Spleen (tissue), 11 donors: ENCODE measurements around the gene PI4K2B. TPM values are rescaled to one million over a fixed set of nuclear protein-coding genes. Genes with fewer than 3 reads are reported as not detected.

Experiments
- DNase-seq: peaks from one replicate; pipeline ENCODE4 v3.0.0-alpha.2; 2020
- H3K27ac ChIP-seq, 8 donors: fragments of 200-600 bp; sonication (generic) in 7 of 8; 1 replicate in 4 of 8; 2 replicates in 4 of 8; pipeline versions ENCODE4 v1.5.0 to v1.8.0; 2016 to 2021; ENCODE audit warnings: inconsistent platforms in 4 of 8, mild to moderate bottlenecking in 4 of 8, moderate library complexity in 1 of 8
- H3K27me3 ChIP-seq, 7 donors: fragments of 200-600 bp; sonication (generic) in 6 of 7; replicated peaks in 1 of 7; 1 replicate in 4 of 7; 2 replicates in 3 of 7; pipeline versions ENCODE4 v1.5.0 to v1.8.0; 2016 to 2021; ENCODE audit warnings: inconsistent platforms in 3 of 7, mild to moderate bottlenecking in 1 of 7
- H3K36me3 ChIP-seq, 6 donors: fragments of 200-600 bp; sonication (generic) in 5 of 6; 1 replicate in 4 of 6; 2 replicates in 2 of 6; pipeline versions ENCODE4 v1.5.0 to v1.8.0; 2016 to 2021; ENCODE audit warnings: inconsistent platforms in 2 of 6
- H3K4me1 ChIP-seq, 6 donors: fragments of 200-600 bp; sonication (generic) in 5 of 6; 1 replicate in 3 of 6; 2 replicates in 3 of 6; pipeline versions ENCODE4 v1.5.0 to v1.8.0; 2016 to 2021; ENCODE audit warnings: inconsistent platforms in 3 of 6
- H3K4me3 ChIP-seq, 8 donors: fragments of 200-600 bp; sonication (generic) in 7 of 8; 1 replicate in 4 of 8; 2 replicates in 4 of 8; pipeline versions ENCODE4 v1.5.0 to v1.8.0; 2016 to 2021; ENCODE audit warnings: inconsistent platforms in 4 of 8, mild to moderate bottlenecking in 4 of 8, moderate library complexity in 2 of 8
- H3K9me3 ChIP-seq, 8 donors: fragments of 200-600 bp; sonication (generic) in 7 of 8; 1 replicate in 4 of 8; 2 replicates in 4 of 8; pipeline versions ENCODE4 v1.5.0 to v1.8.0; 2016 to 2021; ENCODE audit warnings: inconsistent platforms in 4 of 8
- POLR2A ChIP-seq, 3 donors: fragments of 450-650 bp; IDR thresholded peaks; one replicate each; pipeline ENCODE4 v1.5.1; 2017; ENCODE audit warnings: antibody characterized with exemption in 3 of 3, mild to moderate bottlenecking in 1 of 3
- POLR2AphosphoS5 ChIP-seq, 3 donors: sonication (generic); formaldehyde crosslinking; IDR thresholded peaks; one replicate each; pipeline ENCODE4 v1.5.1; 2017; ENCODE audit warnings: antibody characterized with exemption in 3 of 3
- WGBS, 5 donors: extraction: QIAGEN DNeasy Blood & Tissue Kit in 3 of 5; methylation state at CpG; one replicate each; pipeline versions ENCODE4 v1.1.5 to v1.1.7; 2013 to 2018; 5-methylcytosine and 5-hydroxymethylcytosine counted together
- intact Hi-C: fragments of 100-400 bp; cut with DNase I; formaldehyde crosslinking; loops from one replicate; pipeline ENCODE4 v1.15.0; 2023; ENCODE audit warnings: low total_unique reads
- polyA plus RNA-seq, 3 donors: library from polyadenylated mRNA; stranded (reverse); fragments of 200-250 nt; gene quantifications; one replicate each; pipeline ENCODE4 v1.2.1, GENCODE V29; 2013
- total RNA-seq, 7 donors: library from RNA; depleted of rRNA in 3 of 7; stranded (reverse); fragments of >200 nt in 3 of 7; fragmentation: NEBNext Ultra II Directional in 4 of 7; extraction: Animal tissue kit (Norgen Biotek cat#: 25700) in 4 of 7; gene quantifications; one replicate each; pipeline versions ENCODE4 v1.1.0 to v1.2.1, GENCODE V29; 2016 to 2021
- TF ChIP-seq, protein P1 (sequence below), 11 experiments: fragments of 200-600 bp in 7 of 11; fragments of 450-650 bp in 4 of 11; sonication (generic) in 4 of 11; IDR thresholded peaks in 8 of 11; conservative IDR thresholded peaks in 3 of 11; 1 replicate in 7 of 11; 2 replicates in 4 of 11; pipeline versions ENCODE4 v1.4.0 to v1.8.0; 2016 to 2021; ENCODE audit warnings: antibody characterized with exemption in 11 of 11, inconsistent platforms in 4 of 11, mild to moderate bottlenecking in 1 of 11
- donor health status: healthy with polysubstance abuse.
- donor health status: DM: no; HTN: no; CAD: no; lungs with moderate emphysema.
- donor health status: DM: no; HTN: no; CAD: no.
- donor health status: Bipolar disorder and iron deficiency.
- donor health status: healthy.
- donor health status: DM: no; HTN: no; CAD: no.
- donor health status: DM: yes; HTN: yes; CAD: no.

PI4K2B gene
- total and polyA plus RNA-seq, 10 donors: 6.1 to 19.6 (median 15.3) TPM

GRCh38 chr4:25207997-25208396 is 25.8 kb upstream of the PI4K2B start:
- 89 to 100% (median 95%) methylated on average over 1 of the region's 1 CpG for WGBS, 5 donors
- H3K9me3 ChIP-seq: peaks cover 0 to 27% (median 15%) of the 10 kb centered on the region in 8 donors
- intact Hi-C loops: no loop called here
- no peaks in the 10 kb centered on the region for H3K36me3 ChIP-seq
- no peaks in the 10 kb centered on the region for H3K27me3 ChIP-seq
- no peak overlapping the region for H3K27ac ChIP-seq
- DNase-seq: no peak
- no peaks in the 10 kb centered on the region for H3K4me1 ChIP-seq
- no peak overlapping the region for H3K4me3 ChIP-seq
- no peak for TF ChIP-seq POLR2AphosphoS5 (IDR thresholded peaks at IDR 0.05)
- TF ChIP-seq, protein P1, sequence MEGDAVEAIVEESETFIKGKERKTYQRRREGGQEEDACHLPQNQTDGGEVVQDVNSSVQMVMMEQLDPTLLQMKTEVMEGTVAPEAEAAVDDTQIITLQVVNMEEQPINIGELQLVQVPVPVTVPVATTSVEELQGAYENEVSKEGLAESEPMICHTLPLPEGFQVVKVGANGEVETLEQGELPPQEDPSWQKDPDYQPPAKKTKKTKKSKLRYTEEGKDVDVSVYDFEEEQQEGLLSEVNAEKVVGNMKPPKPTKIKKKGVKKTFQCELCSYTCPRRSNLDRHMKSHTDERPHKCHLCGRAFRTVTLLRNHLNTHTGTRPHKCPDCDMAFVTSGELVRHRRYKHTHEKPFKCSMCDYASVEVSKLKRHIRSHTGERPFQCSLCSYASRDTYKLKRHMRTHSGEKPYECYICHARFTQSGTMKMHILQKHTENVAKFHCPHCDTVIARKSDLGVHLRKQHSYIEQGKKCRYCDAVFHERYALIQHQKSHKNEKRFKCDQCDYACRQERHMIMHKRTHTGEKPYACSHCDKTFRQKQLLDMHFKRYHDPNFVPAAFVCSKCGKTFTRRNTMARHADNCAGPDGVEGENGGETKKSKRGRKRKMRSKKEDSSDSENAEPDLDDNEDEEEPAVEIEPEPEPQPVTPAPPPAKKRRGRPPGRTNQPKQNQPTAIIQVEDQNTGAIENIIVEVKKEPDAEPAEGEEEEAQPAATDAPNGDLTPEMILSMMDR (IDR thresholded peaks at IDR 0.05 in 8 of 11, conservative IDR thresholded peaks at IDR 0.05 in 3 of 11): no peak

DNA sequence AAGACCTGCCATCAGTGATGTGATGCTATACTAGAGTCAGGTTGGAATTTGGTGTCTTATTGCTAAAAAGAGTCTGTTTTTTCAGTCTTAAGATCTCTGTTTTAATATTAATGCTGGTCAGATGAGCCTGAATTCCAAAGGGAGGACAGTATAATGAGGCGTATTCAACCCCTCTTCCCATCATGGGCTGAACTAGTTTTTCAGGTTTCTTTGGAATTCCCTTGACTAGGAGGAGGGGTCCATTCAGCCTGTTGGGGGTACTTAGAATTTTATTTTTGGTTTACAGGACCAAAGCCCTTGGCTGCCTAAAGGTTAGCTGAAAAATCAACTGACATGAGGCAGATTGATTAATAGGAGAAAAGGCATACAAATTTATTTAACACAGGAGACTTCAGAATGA is 24.1 kb upstream of the PI4K2B start:
- Histone ChIP-seq H3K4me3 (no peak overlapping the region), H3K4me1 (no peaks in the 10 kb centered on the region), H3K9me3 (peaks cover 0 to 34% (median 16%) of the 10 kb centered on the region in 8 donors), H3K27me3 (no peaks in the 10 kb centered on the region), H3K27ac (no peak overlapping the region), H3K36me3 (no peaks in the 10 kb centered on the region)
- TF ChIP-seq, protein P1 (IDR thresholded peaks at IDR 0.05 in 8 of 11, conservative IDR thresholded peaks at IDR 0.05 in 3 of 11): no peak
- TF ChIP-seq POLR2A (IDR thresholded peaks at IDR 0.05) (no peak), POLR2AphosphoS5 (IDR thresholded peaks at IDR 0.05) (no peak)
- WGBS, 5 donors: 74 to 94% (median 92%) methylated on average over 1 of the region's 1 CpG
- DNase-seq: no peak
- intact Hi-C loops: no loop called here

DNA sequence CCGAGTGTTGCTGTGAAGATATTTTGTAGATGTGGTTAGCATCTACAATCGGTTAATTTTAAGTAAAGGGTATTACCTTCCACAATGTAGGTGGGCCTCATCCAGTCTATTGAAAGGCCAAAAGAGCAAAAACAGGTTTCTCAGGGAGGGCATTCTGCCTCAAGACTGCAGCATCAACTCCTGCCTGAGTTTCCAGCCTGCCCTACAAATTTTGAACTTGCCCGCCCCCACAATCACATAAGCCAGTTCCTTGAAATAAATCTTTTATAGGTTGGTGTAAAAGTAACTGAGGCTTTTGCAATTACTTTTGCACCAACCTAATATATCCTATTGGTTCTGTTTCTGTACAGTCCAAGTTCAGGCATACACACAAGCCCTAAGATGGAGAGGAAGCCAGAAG is 22.1 kb upstream of the PI4K2B start:
- WGBS, 5 donors: 93 to 100% (median 96%) methylated on average over 3 of the region's 3 CpGs
- H3K36me3 ChIP-seq: no peaks in the 10 kb centered on the region
- no peak overlapping the region for H3K4me3 ChIP-seq
- H3K4me1 ChIP-seq: no peaks in the 10 kb centered on the region
- H3K27me3 ChIP-seq: no peaks in the 10 kb centered on the region
- TF ChIP-seq POLR2A (IDR thresholded peaks at IDR 0.05): no peak
- no peak for TF ChIP-seq POLR2AphosphoS5 (IDR thresholded peaks at IDR 0.05)
- TF ChIP-seq, protein P1 (IDR thresholded peaks at IDR 0.05 in 8 of 11, conservative IDR thresholded peaks at IDR 0.05 in 3 of 11): no peak
- no peak for DNase-seq
- H3K27ac ChIP-seq: no peak overlapping the region
- intact Hi-C loops: no loop called here
- H3K9me3 ChIP-seq: peaks cover 0 to 34% (median 18%) of the 10 kb centered on the region in 8 donors

DNA sequence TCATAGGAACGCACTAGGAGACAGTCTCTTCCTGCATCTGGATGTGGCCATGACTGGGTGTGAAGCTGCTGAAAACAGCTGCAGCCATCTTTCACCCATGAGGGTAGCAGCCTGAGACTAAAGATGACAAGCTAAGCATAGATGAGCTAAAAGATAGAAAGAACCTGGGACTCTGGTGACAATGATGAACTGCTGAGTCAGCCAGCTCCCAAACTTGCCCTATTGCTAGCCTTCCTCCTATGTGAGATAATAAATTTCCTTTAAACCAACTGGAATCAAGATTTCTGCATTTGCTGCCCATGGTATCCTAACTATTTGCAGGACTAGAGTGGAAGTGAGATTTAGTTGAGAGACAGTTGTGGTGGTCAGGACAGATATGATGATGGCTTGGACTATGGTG is 21.0 kb upstream of the PI4K2B start:
- Histone ChIP-seq H3K9me3 (peaks cover 0 to 38% (median 21%) of the 10 kb centered on the region in 8 donors), H3K27me3 (no peaks in the 10 kb centered on the region), H3K36me3 (no peaks in the 10 kb centered on the region), H3K27ac (no peak overlapping the region), H3K4me1 (no peaks in the 10 kb centered on the region), H3K4me3 (no peak overlapping the region)
- WGBS, 5 donors: 87 to 100% (median 96%) methylated on average over 1 of the region's 1 CpG
- TF ChIP-seq POLR2AphosphoS5 (IDR thresholded peaks at IDR 0.05) (no peak), POLR2A (IDR thresholded peaks at IDR 0.05) (no peak)
- TF ChIP-seq, protein P1 (IDR thresholded peaks at IDR 0.05 in 8 of 11, conservative IDR thresholded peaks at IDR 0.05 in 3 of 11): no peak
- no peak for DNase-seq
- intact Hi-C loops: no loop called here
